HepG2 (cell line): ENCODE results near the gene PCSK7.

Experiments used
- BHLHE40 ChIP-seq: IDR thresholded peaks from 2 replicates; pipeline ENCODE4 v1.6.1; 2011; ENCODE audit warnings: low read length, improper control_type of control experiment
- CBX5 ChIP-seq: sonication (generic); formaldehyde crosslinking; IDR thresholded peaks from 2 replicates; pipeline ENCODE4 v1.4.0; 2020; ENCODE audit warnings: missing genetic modification reagents, borderline replicate concordance
- KDM5B ChIP-seq: sonication (generic); formaldehyde crosslinking; IDR thresholded peaks from 2 replicates; pipeline ENCODE4 v1.4.0; 2020; ENCODE audit warnings: missing genetic modification reagents, mild to moderate bottlenecking, borderline replicate concordance
- KLF16 ChIP-seq, 2 experiments: sonication (generic) in 1 of 2; formaldehyde crosslinking in 1 of 2; IDR thresholded peaks; 2 replicates each; pipeline versions ENCODE4 v1.6.1 to v1.8.0; 2016 to 2023; ENCODE audit warnings: missing genetic modification reagents in 2 of 2, missing compliant biosample characterization in 1 of 2
- KMT2B ChIP-seq: IDR thresholded peaks from 2 replicates; pipeline ENCODE4 v1.6.1; 2016; ENCODE audit warnings: missing genetic modification reagents, missing compliant biosample characterization
- RAD51 ChIP-seq: fragments of 450-650 bp; IDR thresholded peaks from 2 replicates; pipeline ENCODE4 v1.6.1; 2016; ENCODE audit warnings: borderline replicate concordance
- YY1 ChIP-seq: IDR thresholded peaks from 2 replicates; pipeline ENCODE4 v1.6.1; 2011; ENCODE audit warnings: low read length, low read depth, moderate library complexity, mild to moderate bottlenecking; ENCODE audit not compliant: insufficient read depth, insufficient replicate concordance
- ZBTB1 ChIP-seq: sonication (generic); formaldehyde crosslinking; IDR thresholded peaks from 2 replicates; pipeline ENCODE4 v1.4.0; 2020; ENCODE audit warnings: missing genetic modification reagents, borderline replicate concordance
- ZNF337 ChIP-seq: sonication (generic); formaldehyde crosslinking; IDR thresholded peaks from 2 replicates; pipeline ENCODE4 v1.5.1; 2020; ENCODE audit warnings: missing genetic modification reagents, low read depth, mild to moderate bottlenecking, borderline replicate concordance
- ZNF547 ChIP-seq: sonication (generic); formaldehyde crosslinking; IDR thresholded peaks from 2 replicates; pipeline ENCODE4 v1.5.1; 2020; ENCODE audit warnings: mild to moderate bottlenecking, missing genetic modification reagents
- ZNF883 ChIP-seq: sonication (generic); formaldehyde crosslinking; IDR thresholded peaks from 2 replicates; pipeline ENCODE4 v1.5.1; 2020; ENCODE audit warnings: mild to moderate bottlenecking, missing genetic modification reagents; ENCODE audit errors: not compliant biosample characterization

- no peak for TF ChIP-seq ZNF337 (CRISPR knock-in tag)
- TF ChIP-seq KDM5B (CRISPR knock-in tag) = no peak
- no peak for TF ChIP-seq ZBTB1
- TF ChIP-seq KLF16 (CRISPR knock-in tag; IDR thresholded peaks at IDR 0.05) = no peak
- no peak for TF ChIP-seq ZNF883 (CRISPR knock-in tag)
- no peak for TF ChIP-seq RAD51
- no peak for TF ChIP-seq ZNF547 (CRISPR knock-in tag)
- no peak for TF ChIP-seq CBX5 (CRISPR knock-in tag)
- TF ChIP-seq YY1 = no peak
- TF ChIP-seq BHLHE40 = no peak
- TF ChIP-seq KMT2B (CRISPR knock-in tag) = no peak
Measured at GRCh38 chr11:117249571-117249970, 17.7 kb upstream of the PCSK7 start.
